Activated CD4-positive, alpha-beta T cell treated with anti-CD3 and anti-CD28 coated beads for 48 hours (primary cell): ENCODE results near the gene SLC2A13.
"Not testable (repeated sequence)": the region's sequence is repeated elsewhere in the genome, so short reads cannot be mapped to it uniquely, and the experiment has no call there.

Experiments
- DNase-seq: peaks from one replicate; pipeline ENCODE4 v3.0.0-alpha.2; 2020

SLC2A13 gene

GRCh38 chr12:40034156-40034555 lies 71.7 kb downstream of the SLC2A13 start:
- DNase-seq: no peak

- DNase-seq: no peak
Observed at GRCh38 chr12:40033242-40033630, 72.6 kb downstream of the SLC2A13 start.

GRCh38 chr12:40032433-40033241 lies 73.2 kb downstream of the SLC2A13 start:
- DNase-seq: no peak

- no peak for DNase-seq
Observed at GRCh38 chr12:40031965-40032364, 73.9 kb downstream of the SLC2A13 start.

GRCh38 chr12:40030970-40031369 lies 74.9 kb downstream of the SLC2A13 start:
- DNase-seq: not testable (repeated sequence)

- no peak for DNase-seq
Observed at GRCh38 chr12:40028296-40028695, 77.6 kb downstream of the SLC2A13 start.

- no peak for DNase-seq
Observed at GRCh38 chr12:40022850-40023249, 83.0 kb downstream of the SLC2A13 start.

GRCh38 chr12:40020261-40020691 lies 85.6 kb downstream of the SLC2A13 start:
- DNase-seq: no peak

- no peak for DNase-seq
Observed at GRCh38 chr12:40017488-40017887, 88.4 kb downstream of the SLC2A13 start.

- DNase-seq: no peak
Observed at GRCh38 chr12:40016980-40017379, 88.9 kb downstream of the SLC2A13 start.

GRCh38 chr12:40015881-40016280 lies 90.0 kb downstream of the SLC2A13 start:
- no peak for DNase-seq

- DNase-seq: no peak
Observed at GRCh38 chr12:40015345-40015744, 90.5 kb downstream of the SLC2A13 start.

GRCh38 chr12:40013847-40014246 lies 92.0 kb downstream of the SLC2A13 start:
- no peak for DNase-seq

- no peak for DNase-seq
Observed at GRCh38 chr12:40013292-40013691, 92.6 kb downstream of the SLC2A13 start.

GRCh38 chr12:40012711-40013110 lies 93.2 kb downstream of the SLC2A13 start:
- DNase-seq: no peak

GRCh38 chr12:40011775-40012129 lies 94.1 kb downstream of the SLC2A13 start:
- DNase-seq: no peak

GRCh38 chr12:40010899-40011774 lies 94.7 kb downstream of the SLC2A13 start:
- DNase-seq: peak; percentile 53

- DNase-seq: no peak
Observed at GRCh38 chr12:40002178-40003169, 103.4 kb downstream of the SLC2A13 start.

GRCh38 chr12:40001406-40001805 lies 104.5 kb downstream of the SLC2A13 start:
- DNase-seq: no peak

GRCh38 chr12:40000884-40001283 lies 105.0 kb downstream of the SLC2A13 start:
- no peak for DNase-seq

- DNase-seq: no peak
Observed at GRCh38 chr12:39993268-39993667, 112.6 kb downstream of the SLC2A13 start.
